Myometrial cell (primary cell): Measurements from ENCODE around the gene ADGB. TPM values are rescaled to one million over a fixed set of nuclear protein-coding genes. Genes with fewer than 3 reads are reported as not detected.

Experiments
- total RNA-seq: library from RNA; depleted of rRNA; stranded (reverse); fragments of >200 nt; gene quantifications from 2 replicates; pipeline ENCODE4 v1.2.3, GENCODE V29; 2015

ADGB gene
- total RNA-seq: not detected in 2 replicates

GRCh38 chr6:146598772-146599405 is at the start of gene ADGB:
Gene ADGB (plus strand): TSS chr6:146598972. CDS start chr6:146599041, 69 bp downstream.

Other genes starting within 250 kb of the ADGB start
- gene RAB32, start 55.1 kb upstream of the ADGB start, total RNA-seq: 161 and 187 TPM in 2 replicates